HEK293 (cell line): ENCODE measurements around the gene NCAN.

Experiments used
- CTCF ChIA-PET: fragments of 350-600 bp; formaldehyde crosslinking; extraction: SDS; loops from one replicate; lab custom pipeline; 2021; ENCODE audit warnings: antibody characterized with exemption; lab: Yijun Ruan, JAX
- POLR2A ChIA-PET: fragments of 300-600 bp; formaldehyde crosslinking; extraction: SDS; loops from one replicate; lab custom pipeline; 2020; ENCODE audit warnings: antibody characterized with exemption, inconsistent platforms; lab: Yijun Ruan, JAX
- H3K27ac ChIP-seq: fragments of 200-500 bp; sonication (Bioruptor generic); 2 replicates; pipeline ENCODE4 v1.5.1; 2014; ENCODE audit warnings: low read depth, low read length, control low read depth, inconsistent platforms; ENCODE audit errors: extremely low read depth
- H3K36me3 ChIP-seq, 2 experiments: fragments of 200-500 bp in 1 of 2; sonication (Bioruptor generic) in 1 of 2; 1 replicate in 1 of 2; 2 replicates in 1 of 2; pipeline ENCODE4 v1.5.1; 2014 to 2017; ENCODE audit warnings: inconsistent platforms in 2 of 2, low read length in 2 of 2; ENCODE audit not compliant: control insufficient read depth in 2 of 2, insufficient read depth in 1 of 2
- H3K4me1 ChIP-seq: fragments of 200-500 bp; sonication (Bioruptor generic); 2 replicates; pipeline ENCODE4 v1.5.1; 2014; ENCODE audit warnings: mild to moderate bottlenecking, low read length, inconsistent platforms; ENCODE audit not compliant: control insufficient read depth, insufficient read depth
- H3K4me3 ChIP-seq: 2 replicates; pipeline ENCODE4 v1.5.1; 2011; ENCODE audit warnings: low read depth, mild to moderate bottlenecking, control low read depth, low read length, moderate library complexity
- H3K9me3 ChIP-seq: fragments of 200-500 bp; sonication (Bioruptor generic); 2 replicates; pipeline ENCODE4 v1.5.1; 2014; ENCODE audit warnings: low read depth, low read length, inconsistent platforms; ENCODE audit not compliant: control insufficient read depth, insufficient read depth
- KLF7 ChIP-seq: fragments of 450-650 bp; formaldehyde crosslinking; IDR thresholded peaks from 2 replicates; pipeline ENCODE4 v1.5.1; 2016; ENCODE audit warnings: missing biosample characterization, missing genetic modification characterization, borderline replicate concordance
- MEIS1 ChIP-seq: sonication (generic); formaldehyde crosslinking; IDR thresholded peaks from 2 replicates; pipeline ENCODE4 v1.8.1; 2022; ENCODE audit warnings: missing genetic modification reagents, mild to moderate bottlenecking, borderline replicate concordance
- SALL2 ChIP-seq: fragments of 450-650 bp; formaldehyde crosslinking; IDR thresholded peaks from 2 replicates; pipeline ENCODE4 v1.5.0; 2017; ENCODE audit warnings: missing biosample characterization, mild to moderate bottlenecking, missing genetic modification characterization, borderline replicate concordance
- TRIM28 ChIP-seq: IDR thresholded peaks from 2 replicates; pipeline ENCODE4 v1.6.1; 2011; ENCODE audit warnings: low read length, control low read depth, borderline replicate concordance
- ZBTB49 ChIP-seq: fragments of 450-650 bp; formaldehyde crosslinking; IDR thresholded peaks from 2 replicates; pipeline ENCODE4 v1.5.1; 2016; ENCODE audit warnings: missing biosample characterization, missing genetic modification characterization, low read depth
- ZIC2 ChIP-seq: fragments of 450-650 bp; formaldehyde crosslinking; IDR thresholded peaks from 2 replicates; pipeline ENCODE4 v1.5.1; 2016; ENCODE audit warnings: missing biosample characterization, missing genetic modification characterization
- ZNF112 ChIP-seq: fragments of 450-650 bp; formaldehyde crosslinking; IDR thresholded peaks from 2 replicates; pipeline ENCODE4 v1.5.0; 2017; ENCODE audit warnings: missing biosample characterization, missing genetic modification characterization
- ZNF114 ChIP-seq: fragments of 450-650 bp; formaldehyde crosslinking; IDR thresholded peaks from 2 replicates; pipeline ENCODE4 v1.5.0; 2017; ENCODE audit warnings: missing biosample characterization, missing genetic modification characterization
- ZNF140 ChIP-seq: fragments of 450-650 bp; formaldehyde crosslinking; IDR thresholded peaks from 2 replicates; pipeline ENCODE4 v1.5.1; 2016; ENCODE audit warnings: missing biosample characterization, missing genetic modification characterization
- ZNF148 ChIP-seq: fragments of 450-650 bp; formaldehyde crosslinking; IDR thresholded peaks from 2 replicates; pipeline ENCODE4 v1.5.0; 2017; ENCODE audit warnings: missing biosample characterization, missing genetic modification characterization, borderline replicate concordance
- ZNF175 ChIP-seq: fragments of 450-650 bp; formaldehyde crosslinking; IDR thresholded peaks from 2 replicates; pipeline ENCODE4 v1.5.1; 2016; ENCODE audit warnings: missing biosample characterization, missing genetic modification characterization
- ZNF221 ChIP-seq: fragments of 450-650 bp; formaldehyde crosslinking; IDR thresholded peaks from 2 replicates; pipeline ENCODE4 v1.5.1; 2017; ENCODE audit warnings: missing biosample characterization, missing genetic modification characterization, borderline replicate concordance
- ZNF266 ChIP-seq: fragments of 450-650 bp; formaldehyde crosslinking; IDR thresholded peaks from 2 replicates; pipeline ENCODE4 v1.5.1; 2016; ENCODE audit warnings: missing biosample characterization, missing genetic modification characterization, low read depth
- ZNF335 ChIP-seq: fragments of 450-650 bp; formaldehyde crosslinking; conservative IDR thresholded peaks from 2 replicates; pipeline ENCODE4 v1.5.1; 2016; ENCODE audit warnings: missing biosample characterization, missing genetic modification characterization
- ZNF354C ChIP-seq: fragments of 450-650 bp; formaldehyde crosslinking; IDR thresholded peaks from 2 replicates; pipeline ENCODE4 v1.5.1; 2016; ENCODE audit warnings: missing biosample characterization, missing genetic modification characterization, low read depth, borderline replicate concordance
- ZNF366 ChIP-seq: fragments of 450-650 bp; formaldehyde crosslinking; conservative IDR thresholded peaks from 2 replicates; pipeline ENCODE4 v1.5.1; 2016; ENCODE audit warnings: missing biosample characterization, missing genetic modification characterization
- ZNF426 ChIP-seq: fragments of 450-650 bp; formaldehyde crosslinking; IDR thresholded peaks from 2 replicates; pipeline ENCODE4 v1.5.1; 2017; ENCODE audit warnings: missing biosample characterization, missing genetic modification characterization, mild to moderate bottlenecking, inconsistent platforms, moderate library complexity
- ZNF48 ChIP-seq: fragments of 450-650 bp; formaldehyde crosslinking; IDR thresholded peaks from 2 replicates; pipeline ENCODE4 v1.5.1; 2016; ENCODE audit warnings: missing biosample characterization, missing genetic modification characterization
- ZNF701 ChIP-seq: fragments of 450-650 bp; formaldehyde crosslinking; IDR thresholded peaks from 2 replicates; pipeline ENCODE4 v1.5.1; 2016; ENCODE audit warnings: missing biosample characterization, missing genetic modification characterization
- ZNF76 ChIP-seq: fragments of 450-650 bp; formaldehyde crosslinking; IDR thresholded peaks from 2 replicates; pipeline ENCODE4; 2016; ENCODE audit warnings: low read depth, missing biosample characterization, missing genetic modification characterization, borderline replicate concordance
- ZNF768 ChIP-seq: fragments of 450-650 bp; formaldehyde crosslinking; IDR thresholded peaks from 2 replicates; pipeline ENCODE4 v1.5.1; 2018; ENCODE audit warnings: missing biosample characterization, mild to moderate bottlenecking, missing genetic modification characterization
- ZNF837 ChIP-seq: fragments of 450-650 bp; formaldehyde crosslinking; IDR thresholded peaks from 2 replicates; pipeline ENCODE4 v1.5.1; 2016; ENCODE audit warnings: missing biosample characterization, missing genetic modification characterization
- ZXDB ChIP-seq: fragments of 450-650 bp; formaldehyde crosslinking; IDR thresholded peaks from 2 replicates; pipeline ENCODE4 v1.5.1; 2016; ENCODE audit warnings: missing biosample characterization, missing genetic modification characterization
- TF ChIP-seq, protein P1 (sequence below): fragments of 450-650 bp; formaldehyde crosslinking; IDR thresholded peaks from 2 replicates; pipeline ENCODE4 v1.5.1; 2016; ENCODE audit warnings: missing biosample characterization, missing genetic modification characterization, borderline replicate concordance
- TF ChIP-seq, protein P2 (sequence below): fragments of 450-650 bp; formaldehyde crosslinking; IDR thresholded peaks from 2 replicates; pipeline ENCODE4 v1.5.1; 2016; ENCODE audit warnings: missing biosample characterization, missing genetic modification characterization

NCAN gene

GRCh38 chr19:19176950-19177349 is 34.8 kb upstream of the NCAN start (continued):
- TF ChIP-seq, protein P1, sequence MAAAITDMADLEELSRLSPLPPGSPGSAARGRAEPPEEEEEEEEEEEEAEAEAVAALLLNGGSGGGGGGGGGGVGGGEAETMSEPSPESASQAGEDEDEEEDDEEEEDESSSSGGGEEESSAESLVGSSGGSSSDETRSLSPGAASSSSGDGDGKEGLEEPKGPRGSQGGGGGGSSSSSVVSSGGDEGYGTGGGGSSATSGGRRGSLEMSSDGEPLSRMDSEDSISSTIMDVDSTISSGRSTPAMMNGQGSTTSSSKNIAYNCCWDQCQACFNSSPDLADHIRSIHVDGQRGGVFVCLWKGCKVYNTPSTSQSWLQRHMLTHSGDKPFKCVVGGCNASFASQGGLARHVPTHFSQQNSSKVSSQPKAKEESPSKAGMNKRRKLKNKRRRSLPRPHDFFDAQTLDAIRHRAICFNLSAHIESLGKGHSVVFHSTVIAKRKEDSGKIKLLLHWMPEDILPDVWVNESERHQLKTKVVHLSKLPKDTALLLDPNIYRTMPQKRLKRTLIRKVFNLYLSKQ (tag by site-specific recombination), result no peak
- TF ChIP-seq ZNF175 (tag by site-specific recombination), result no peak
- TF ChIP-seq MEIS1 (CRISPR knock-in tag), result no peak
- no peak for TF ChIP-seq ZNF148 (tag by site-specific recombination)
- TF ChIP-seq KLF7 (tag by site-specific recombination), result no peak
- TF ChIP-seq ZNF114, result no peak
- TF ChIP-seq ZNF837 (tag by site-specific recombination), result no peak
- TF ChIP-seq ZNF48 (tag by site-specific recombination), result no peak
- no peak for TF ChIP-seq ZNF76 (tag by site-specific recombination)
- no peak for TF ChIP-seq ZNF701
- TF ChIP-seq, all 188 proteins: peak for 0

GRCh38 chr19:19179548-19180441 is 32.0 kb upstream of the NCAN start:
- Histone ChIP-seq H3K4me3 (no peak overlapping the region), H3K9me3 (no peaks in the 10 kb centered on the region), H3K36me3 (peaks cover 0 to 27% of the 10 kb centered on the region in 2 experiments; a peak in 2 of 3 replicates), H3K4me1 (no peaks in the 10 kb centered on the region), H3K27ac (no peak overlapping the region)
- TF ChIP-seq ZNF768 (tag by site-specific recombination), result 0 out of 2 replicates have a peak, but pooled peaks have one; percentile 28
- no peak for TF ChIP-seq ZNF221 (tag by site-specific recombination)
- peak; percentile 36; the same call in 1 of the 2 replicates for TF ChIP-seq TRIM28
- CTCF ChIA-PET, result no interaction called here
- POLR2A ChIA-PET, result no interaction called here

- Histone ChIP-seq H3K4me3 (no peak overlapping the region), H3K9me3 (no peaks in the 10 kb centered on the region), H3K4me1 (no peaks in the 10 kb centered on the region), H3K27ac (no peak overlapping the region), H3K36me3 (peaks cover 0 to 34% of the 10 kb centered on the region in 2 experiments; a peak in 2 of 3 replicates)
- ChIA-PET CTCF (interaction anchor here (0.7 kb wide), 1 partner anchor 672 kb away, joined by 3 read pairs; no protein-coding TSS in a partner anchor), POLR2A (no interaction called here)
- TF ChIP-seq ZNF426 (tag by site-specific recombination) (no peak), ZBTB49 (tag by site-specific recombination) (no peak), ZNF354C (tag by site-specific recombination) (no peak), MEIS1 (CRISPR knock-in tag) (no peak), SALL2 (no peak), ZNF335 (no peak), ZXDB (tag by site-specific recombination) (no peak), ZNF266 (tag by site-specific recombination) (no peak), ZNF112 (tag by site-specific recombination) (no peak), ZNF140 (tag by site-specific recombination) (no peak), ZNF366 (tag by site-specific recombination) (no peak), ZIC2 (tag by site-specific recombination) (no peak)
- TF ChIP-seq, protein P2, sequence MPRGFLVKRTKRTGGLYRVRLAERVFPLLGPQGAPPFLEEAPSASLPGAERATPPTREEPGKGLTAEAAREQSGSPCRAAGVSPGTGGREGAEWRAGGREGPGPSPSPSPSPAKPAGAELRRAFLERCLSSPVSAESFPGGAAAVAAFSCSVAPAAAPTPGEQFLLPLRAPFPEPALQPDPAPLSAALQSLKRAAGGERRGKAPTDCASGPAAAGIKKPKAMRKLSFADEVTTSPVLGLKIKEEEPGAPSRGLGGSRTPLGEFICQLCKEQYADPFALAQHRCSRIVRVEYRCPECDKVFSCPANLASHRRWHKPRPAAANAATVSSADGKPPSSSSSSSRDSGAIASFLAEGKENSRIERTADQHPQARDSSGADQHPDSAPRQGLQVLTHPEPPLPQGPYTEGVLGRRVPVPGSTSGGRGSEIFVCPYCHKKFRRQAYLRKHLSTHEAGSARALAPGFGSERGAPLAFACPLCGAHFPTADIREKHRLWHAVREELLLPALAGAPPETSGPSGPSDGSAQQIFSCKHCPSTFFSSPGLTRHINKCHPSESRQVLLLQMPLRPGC (tag by site-specific recombination), result no peak
Observed at GRCh38 chr19:19181488-19181998, 30.2 kb upstream of the NCAN start.
